ENCODE data around the gene SCO1. TPM values are rescaled to one million over a fixed set of nuclear protein-coding genes. Genes with fewer than 3 reads are reported as not detected.
"Not testable (repeated sequence)": the region's sequence is repeated elsewhere in the genome, so short reads cannot be mapped to it uniquely, and the experiment has no call there.

The SCO1 gene
- total RNA-seq, 4 donors from 2014 or later, result 15.4 to 29.6 (median 24.1) TPM

DNA sequence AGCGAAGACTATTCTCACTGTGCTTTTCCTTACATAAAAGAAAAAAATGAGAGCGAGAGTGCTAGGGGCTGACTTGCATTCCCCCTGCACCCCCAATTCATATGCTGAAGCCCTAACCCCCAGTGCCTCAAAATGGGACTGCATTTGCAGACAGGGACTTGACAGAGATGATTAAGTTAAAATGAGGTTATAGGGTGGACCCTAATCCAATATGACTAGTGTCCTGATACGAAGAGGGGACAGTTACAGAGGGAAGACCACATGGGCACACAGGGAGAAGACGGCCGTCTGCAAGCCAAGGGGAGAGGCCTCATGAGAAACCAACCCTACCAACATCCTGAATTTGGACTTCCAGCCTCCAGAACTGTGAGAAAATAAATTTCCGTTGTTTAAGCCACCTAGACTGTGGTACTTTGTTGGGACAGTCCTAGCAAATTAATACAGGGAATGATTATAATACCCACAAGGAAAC lies 34.1 kb upstream of the SCO1 start:
- WGBS, 2 donors (ENCODE audit: low coverage in 1 of 2), result 92% methylated on average over 4 to 5 of the region's 6 CpGs
- TF ChIP-seq, protein P1, sequence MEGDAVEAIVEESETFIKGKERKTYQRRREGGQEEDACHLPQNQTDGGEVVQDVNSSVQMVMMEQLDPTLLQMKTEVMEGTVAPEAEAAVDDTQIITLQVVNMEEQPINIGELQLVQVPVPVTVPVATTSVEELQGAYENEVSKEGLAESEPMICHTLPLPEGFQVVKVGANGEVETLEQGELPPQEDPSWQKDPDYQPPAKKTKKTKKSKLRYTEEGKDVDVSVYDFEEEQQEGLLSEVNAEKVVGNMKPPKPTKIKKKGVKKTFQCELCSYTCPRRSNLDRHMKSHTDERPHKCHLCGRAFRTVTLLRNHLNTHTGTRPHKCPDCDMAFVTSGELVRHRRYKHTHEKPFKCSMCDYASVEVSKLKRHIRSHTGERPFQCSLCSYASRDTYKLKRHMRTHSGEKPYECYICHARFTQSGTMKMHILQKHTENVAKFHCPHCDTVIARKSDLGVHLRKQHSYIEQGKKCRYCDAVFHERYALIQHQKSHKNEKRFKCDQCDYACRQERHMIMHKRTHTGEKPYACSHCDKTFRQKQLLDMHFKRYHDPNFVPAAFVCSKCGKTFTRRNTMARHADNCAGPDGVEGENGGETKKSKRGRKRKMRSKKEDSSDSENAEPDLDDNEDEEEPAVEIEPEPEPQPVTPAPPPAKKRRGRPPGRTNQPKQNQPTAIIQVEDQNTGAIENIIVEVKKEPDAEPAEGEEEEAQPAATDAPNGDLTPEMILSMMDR (IDR thresholded peaks at IDR 0.05), result no peak

DNA sequence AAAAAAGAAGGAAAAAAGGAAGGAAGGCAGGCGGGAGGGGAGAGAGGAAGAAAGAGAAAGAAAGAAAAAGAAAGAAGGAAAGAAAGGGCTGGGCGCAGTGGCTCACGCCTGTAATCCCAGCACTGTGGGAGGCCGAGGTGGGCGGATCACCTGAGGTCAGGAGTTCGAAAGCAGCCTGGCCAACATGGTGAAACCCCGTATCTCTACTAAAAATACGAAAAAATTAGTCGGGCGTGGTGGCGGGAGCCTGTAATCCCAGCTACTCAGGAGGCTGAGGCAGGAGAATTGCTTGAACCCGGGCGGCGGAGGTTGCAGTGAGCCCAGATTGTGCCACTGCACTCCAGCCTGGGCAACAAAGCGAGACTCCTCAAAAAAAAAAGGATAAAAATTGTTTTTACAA lies 32.9 kb upstream of the SCO1 start:
- peak overlapping the region; percentile 76 to 98 (median 94) for H3K27ac ChIP-seq
- 14 to 27% methylated on average over 7 to 12 of the region's 15 CpGs for WGBS, 2 donors (ENCODE audit: low coverage in 1 of 2)

More for the DNA sequence above, 34.1 kb upstream of the SCO1 start:
- Histone ChIP-seq H3K4me3 (no peak overlapping the region), H3K27ac (peak overlapping the region in 2 of 4 donors; percentile 97 to 98), H3K36me3 (peaks cover 0 to 12% of the 10 kb centered on the region in 2 donors), H3K9me3 (no peaks in the 10 kb centered on the region), H3K27me3 (no peaks in the 10 kb centered on the region), H3K4me1 (peaks cover 0 to 26% (median 0%) of the 10 kb centered on the region in 3 donors)
- no peak for ATAC-seq

DNA sequence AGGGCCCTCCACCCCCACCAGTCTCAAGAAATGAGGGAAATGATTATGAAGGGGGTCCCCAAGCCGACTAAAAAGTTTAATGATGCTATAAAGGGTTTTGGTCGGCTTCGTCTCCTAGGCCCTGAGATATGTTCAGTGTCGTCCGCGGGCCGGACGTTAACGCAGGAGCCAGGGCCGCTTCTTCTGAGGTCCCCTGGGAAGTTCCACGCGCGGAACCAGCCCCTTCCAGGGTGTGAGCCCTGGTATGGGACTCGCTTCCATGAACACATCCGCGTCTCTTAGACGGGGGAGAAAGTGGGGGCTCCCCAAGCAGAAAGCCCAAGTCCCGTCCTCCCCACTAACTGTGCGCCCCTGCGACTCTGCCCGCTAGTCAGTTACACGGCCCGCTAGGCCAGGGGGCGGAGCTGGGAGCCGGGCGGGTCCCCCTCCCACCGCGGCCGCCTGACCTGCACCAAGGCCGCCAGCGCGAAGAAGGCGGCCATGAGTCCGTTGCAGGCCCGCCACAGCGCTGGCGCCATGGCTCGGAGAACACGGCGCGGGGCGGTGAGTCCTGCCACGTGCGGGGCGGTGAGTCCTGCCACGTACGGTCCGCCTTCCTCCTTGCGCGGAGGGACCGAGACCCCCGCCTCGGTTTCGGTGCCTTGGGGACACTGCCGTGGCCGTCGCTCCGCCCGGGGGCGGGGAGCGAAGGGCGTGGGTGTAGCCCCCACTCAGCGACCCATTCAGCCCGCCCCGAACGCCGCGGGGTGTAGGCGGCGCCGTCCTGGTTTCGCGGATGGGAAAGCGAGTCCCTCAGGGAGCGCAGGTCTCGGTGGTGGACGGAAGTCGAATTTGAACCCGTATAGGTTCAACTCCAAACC lies 32.2 kb upstream of the SCO1 start, which contains the start of gene TMEM220:
TSS of gene TMEM220 (minus strand) at position 690 of the 860 bp plus-strand sequence. CDS start at position 518, 172 bp downstream.
- TF ChIP-seq EP300 (IDR thresholded peaks at IDR 0.05) (no peak), POLR2AphosphoS5 (IDR thresholded peaks at IDR 0.05) (peak; percentile 66), POLR2A (IDR thresholded peaks at IDR 0.05) (peak; percentile 74 to 79)
- TF ChIP-seq, protein P1 (IDR thresholded peaks at IDR 0.05), result peak in 1 of 4 experiments; percentile 11
- Histone ChIP-seq H3K36me3 (peaks cover 0 to 30% of the 10 kb centered on the region in 2 donors), H3K27me3 (no peaks in the 10 kb centered on the region), H3K9me3 (no peaks in the 10 kb centered on the region), H3K4me1 (peaks cover 0 to 26% (median 0%) of the 10 kb centered on the region in 3 donors), H3K4me3 (peak within 1 kb of the TSS; percentile 47 to 73), H3K27ac (peak within 1 kb of the TSS; percentile 76 to 98 (median 94))
- peak; percentile 94 for ATAC-seq
- 0% methylated on average over 6 to 9 of the region's 79 CpGs for WGBS, 2 donors (ENCODE audit: low coverage in 1 of 2)

More for the DNA sequence above, 32.9 kb upstream of the SCO1 start:
- Histone ChIP-seq H3K36me3 (peaks cover 0 to 23% of the 10 kb centered on the region in 2 donors), H3K4me1 (peaks cover 0 to 26% (median 0%) of the 10 kb centered on the region in 3 donors), H3K4me3 (peak overlapping the region; percentile 47 to 73)
- not testable (repeated sequence) for H3K27me3 ChIP-seq, ATAC-seq, H3K9me3 ChIP-seq

DNA sequence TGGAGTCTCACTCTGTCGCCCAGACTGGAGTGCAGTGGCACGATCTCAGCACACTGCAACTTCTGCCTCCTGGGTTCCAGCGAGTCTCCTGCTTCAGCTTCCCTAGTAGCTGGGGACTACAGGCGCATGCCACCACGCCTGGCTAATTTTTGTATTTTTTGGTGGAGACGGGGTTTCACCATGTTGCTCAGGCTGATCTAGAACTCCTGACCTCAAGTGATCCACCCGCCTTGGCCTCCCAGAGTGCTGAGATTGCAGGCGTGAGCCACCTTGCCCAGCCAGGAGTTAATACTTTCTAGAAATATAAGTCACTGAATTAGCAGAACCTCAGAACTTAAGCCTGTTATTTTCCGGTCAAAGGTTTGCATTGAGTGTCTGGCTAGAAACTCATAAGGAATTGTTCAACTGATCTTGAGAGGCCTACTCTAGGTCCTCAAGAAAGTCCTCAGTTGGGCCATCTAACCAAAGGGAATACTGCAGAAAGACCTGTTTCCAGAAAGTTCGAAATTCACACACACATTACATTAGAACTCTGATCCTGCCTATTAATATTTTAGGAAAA lies 31.1 kb upstream of the SCO1 start:
- Histone ChIP-seq H3K27me3 (no peaks in the 10 kb centered on the region), H3K27ac (peak overlapping the region; percentile 76 to 98 (median 94))
- no peak for ATAC-seq

DNA sequence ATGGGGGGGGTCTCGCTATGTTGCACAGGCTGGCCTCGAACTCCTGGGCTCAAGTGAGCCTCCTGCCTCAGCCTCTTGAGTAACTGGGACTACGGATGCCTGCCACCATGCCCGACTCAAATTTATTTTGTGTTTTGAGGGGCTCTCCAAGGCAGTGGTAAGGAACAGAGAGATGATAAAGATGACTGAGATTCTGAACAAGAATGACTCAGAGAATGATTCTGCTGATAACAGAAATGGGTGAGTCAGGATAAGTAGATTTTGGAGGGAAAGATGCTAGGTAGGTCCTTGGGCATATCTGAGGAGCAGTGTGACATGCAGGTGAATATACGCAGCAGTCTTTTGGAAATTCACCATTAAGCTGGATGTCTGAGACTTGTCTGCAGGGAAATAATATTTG lies 29.9 kb upstream of the SCO1 start:
- Histone ChIP-seq H3K36me3 (peaks cover 0 to 54% of the 10 kb centered on the region in 2 donors), H3K27me3 (no peaks in the 10 kb centered on the region), H3K4me1 (peaks cover 0 to 26% (median 0%) of the 10 kb centered on the region in 3 donors), H3K9me3 (no peaks in the 10 kb centered on the region), H3K4me3 (no peak overlapping the region), H3K27ac (no peak overlapping the region)
- 79 to 93% methylated on average over 5 of the region's 5 CpGs for WGBS, 2 donors (ENCODE audit: low coverage in 1 of 2)
- ATAC-seq, result no peak
- TF ChIP-seq POLR2AphosphoS5 (IDR thresholded peaks at IDR 0.05) (no peak), EP300 (IDR thresholded peaks at IDR 0.05) (no peak), POLR2A (IDR thresholded peaks at IDR 0.05) (no peak)
- TF ChIP-seq, protein P1 (IDR thresholded peaks at IDR 0.05), result no peak

More for the DNA sequence above, 31.1 kb upstream of the SCO1 start:
- peaks cover 0 to 42% of the 10 kb centered on the region in 2 donors for H3K36me3 ChIP-seq
- TF ChIP-seq POLR2A (IDR thresholded peaks at IDR 0.05) (no peak), POLR2AphosphoS5 (IDR thresholded peaks at IDR 0.05) (no peak), EP300 (IDR thresholded peaks at IDR 0.05) (no peak)
- TF ChIP-seq, protein P1 (IDR thresholded peaks at IDR 0.05), result no peak
- 94 to 99% methylated on average over 5 to 9 of the region's 10 CpGs for WGBS, 2 donors (ENCODE audit: low coverage in 1 of 2)
- peaks cover 0 to 26% (median 0%) of the 10 kb centered on the region in 3 donors for H3K4me1 ChIP-seq
- no peaks in the 10 kb centered on the region for H3K9me3 ChIP-seq
- no peak overlapping the region for H3K4me3 ChIP-seq

All from gastroesophageal sphincter (tissue), 4 donors.